Nephron (organoid): Measurements from ENCODE around the gene SHISA6.

Experiments used
- H3K27ac Mint-ChIP-seq, 3 experiments: 2 replicates each; pipeline ENCODE4 v1.8.0; 2020; ENCODE audit warnings: mixed read lengths in 3 of 3, mild to moderate bottlenecking in 2 of 3, moderate library complexity in 1 of 3
- H3K27me3 Mint-ChIP-seq: 2 replicates; pipeline ENCODE4 v1.8.0; 2021; ENCODE audit warnings: low read depth, mild to moderate bottlenecking, moderate library complexity, mixed read lengths
- H3K36me3 Mint-ChIP-seq: 2 replicates; pipeline ENCODE4 v1.8.0; 2020; ENCODE audit warnings: low read depth, mixed read lengths
- H3K4me1 Mint-ChIP-seq: 2 replicates; pipeline ENCODE4 v1.8.0; 2020; ENCODE audit warnings: mixed read lengths
- H3K4me3 Mint-ChIP-seq, 3 experiments: 2 replicates each; pipeline ENCODE4 v1.8.0; 2020; ENCODE audit warnings: mild to moderate bottlenecking in 3 of 3, mixed read lengths in 3 of 3, moderate library complexity in 2 of 3
- H3K9me3 Mint-ChIP-seq: 2 replicates; pipeline ENCODE4 v1.8.0; 2020; ENCODE audit warnings: mixed read lengths
- TF ChIP-seq, protein P1 (sequence below), 3 experiments: fragments of 200-600 bp; sonication (generic); IDR thresholded peaks; one replicate each; pipeline ENCODE4 v1.5.0; 2021; ENCODE audit warnings: antibody characterized with exemption in 3 of 3; ENCODE audit not compliant: unreplicated experiment in 3 of 3

Gene SHISA6

DNA sequence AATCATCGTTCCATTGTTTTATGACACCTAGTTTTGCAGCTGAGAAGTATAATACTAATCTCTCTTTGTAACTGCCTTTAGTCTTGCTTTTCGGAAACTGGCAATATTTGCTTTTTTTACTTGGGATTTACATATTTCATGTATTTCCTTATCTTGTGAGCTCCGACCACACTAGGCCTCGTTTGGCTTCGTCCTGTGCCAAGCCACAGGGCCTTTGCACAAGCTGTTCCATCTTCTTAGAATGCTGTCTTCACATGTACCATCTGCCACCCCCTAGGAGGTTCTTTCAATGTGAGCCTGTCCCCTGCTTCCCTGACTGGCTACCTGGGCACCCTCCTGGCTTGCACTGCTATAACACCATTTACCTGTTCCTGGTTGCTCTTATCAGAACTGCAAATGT is 77.2 kb downstream of the SHISA6 start:
- Mint-ChIP-seq H3K36me3 (peaks cover 4% of the 10 kb centered on the region), H3K27me3 (peaks cover 5% of the 10 kb centered on the region), H3K4me3 (no peak overlapping the region), H3K4me1 (no peaks in the 10 kb centered on the region), H3K9me3 (peaks cover 7% of the 10 kb centered on the region), H3K27ac (no peak overlapping the region)
- TF ChIP-seq, protein P1, sequence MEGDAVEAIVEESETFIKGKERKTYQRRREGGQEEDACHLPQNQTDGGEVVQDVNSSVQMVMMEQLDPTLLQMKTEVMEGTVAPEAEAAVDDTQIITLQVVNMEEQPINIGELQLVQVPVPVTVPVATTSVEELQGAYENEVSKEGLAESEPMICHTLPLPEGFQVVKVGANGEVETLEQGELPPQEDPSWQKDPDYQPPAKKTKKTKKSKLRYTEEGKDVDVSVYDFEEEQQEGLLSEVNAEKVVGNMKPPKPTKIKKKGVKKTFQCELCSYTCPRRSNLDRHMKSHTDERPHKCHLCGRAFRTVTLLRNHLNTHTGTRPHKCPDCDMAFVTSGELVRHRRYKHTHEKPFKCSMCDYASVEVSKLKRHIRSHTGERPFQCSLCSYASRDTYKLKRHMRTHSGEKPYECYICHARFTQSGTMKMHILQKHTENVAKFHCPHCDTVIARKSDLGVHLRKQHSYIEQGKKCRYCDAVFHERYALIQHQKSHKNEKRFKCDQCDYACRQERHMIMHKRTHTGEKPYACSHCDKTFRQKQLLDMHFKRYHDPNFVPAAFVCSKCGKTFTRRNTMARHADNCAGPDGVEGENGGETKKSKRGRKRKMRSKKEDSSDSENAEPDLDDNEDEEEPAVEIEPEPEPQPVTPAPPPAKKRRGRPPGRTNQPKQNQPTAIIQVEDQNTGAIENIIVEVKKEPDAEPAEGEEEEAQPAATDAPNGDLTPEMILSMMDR (IDR thresholded peaks at IDR 0.05; ENCODE audit: unreplicated experiment in 3 of 3), result no peak

DNA sequence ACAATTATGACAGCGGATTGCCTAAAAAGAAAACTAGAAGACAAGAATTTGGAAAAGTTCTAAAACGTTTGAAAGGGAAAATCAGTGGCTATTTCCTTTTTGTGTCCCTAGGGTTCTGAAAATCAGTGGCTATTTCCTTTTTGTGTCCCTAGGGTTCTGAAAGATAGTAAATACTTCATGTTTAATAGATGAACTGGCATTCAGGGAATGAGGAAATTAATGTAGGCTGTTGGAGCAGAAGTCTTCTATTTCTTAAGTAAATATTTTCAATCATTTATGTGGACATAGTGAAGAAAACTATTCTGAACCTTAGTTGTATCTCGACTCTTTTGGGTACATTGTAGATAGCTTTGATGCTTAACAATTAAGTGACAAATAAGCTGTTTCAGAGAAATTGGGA is 78.9 kb downstream of the SHISA6 start:
- Mint-ChIP-seq H3K27me3 (peaks cover 5% of the 10 kb centered on the region), H3K36me3 (peaks cover 4% of the 10 kb centered on the region), H3K4me1 (no peaks in the 10 kb centered on the region), H3K4me3 (no peak overlapping the region), H3K9me3 (peaks cover 7% of the 10 kb centered on the region), H3K27ac (no peak overlapping the region)
- TF ChIP-seq, protein P1 (IDR thresholded peaks at IDR 0.05; ENCODE audit: unreplicated experiment in 3 of 3), result no peak

DNA sequence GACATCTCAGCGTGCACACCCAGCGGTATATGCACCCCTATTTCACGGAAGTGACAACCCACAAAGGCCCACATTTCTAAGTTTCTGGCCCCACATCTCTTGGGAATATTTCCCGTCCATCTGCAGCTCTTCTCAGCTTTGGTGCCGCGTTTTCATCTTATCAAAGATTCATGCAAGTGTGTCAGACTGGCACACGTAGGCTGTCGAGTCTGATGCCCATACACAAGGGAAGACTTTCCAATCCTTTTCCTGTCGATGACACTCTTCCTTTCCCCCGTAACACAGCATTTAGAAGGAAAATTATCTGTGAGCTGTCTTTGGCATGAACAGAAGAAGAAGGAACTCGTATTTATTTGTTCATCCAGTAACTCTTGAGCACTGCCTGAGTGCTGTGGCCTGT is 83.0 kb downstream of the SHISA6 start:
- H3K4me1 Mint-ChIP-seq, result peaks cover 6% of the 10 kb centered on the region
- TF ChIP-seq, protein P1 (IDR thresholded peaks at IDR 0.05; ENCODE audit: unreplicated experiment in 3 of 3), result no peak
- peaks cover 4% of the 10 kb centered on the region for H3K36me3 Mint-ChIP-seq
- no peak overlapping the region for H3K27ac Mint-ChIP-seq
- peaks cover 9% of the 10 kb centered on the region for H3K27me3 Mint-ChIP-seq
- H3K4me3 Mint-ChIP-seq, result no peak overlapping the region
- peaks cover 5% of the 10 kb centered on the region for H3K9me3 Mint-ChIP-seq

DNA sequence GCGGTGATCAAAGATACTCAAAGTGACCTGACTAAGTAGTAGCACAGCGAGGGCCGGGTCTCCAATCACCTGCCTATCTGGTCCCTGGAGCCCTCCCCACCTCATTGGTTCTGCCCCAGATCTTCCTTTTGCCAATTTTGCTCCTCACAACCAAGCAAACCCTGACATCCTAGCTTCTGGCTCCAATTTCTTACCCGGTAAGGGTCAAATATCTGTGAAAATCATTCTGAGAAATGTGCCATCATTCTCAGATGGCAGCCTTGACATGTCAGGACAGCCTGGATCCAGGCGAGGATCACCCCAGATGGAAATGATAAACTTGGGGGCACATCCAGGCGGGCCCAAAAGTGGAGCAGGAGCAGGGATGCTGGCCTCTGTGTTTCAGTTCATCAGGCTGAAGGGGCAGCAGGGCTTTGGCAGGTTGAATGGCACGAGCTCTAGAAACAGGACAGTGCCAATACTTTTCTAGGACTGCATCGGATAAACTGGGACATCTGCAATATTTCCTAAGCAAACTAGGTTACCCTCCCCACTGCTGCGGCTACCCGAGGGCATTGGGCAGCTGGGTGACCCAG is 83.9 kb downstream of the SHISA6 start:
- TF ChIP-seq, protein P1 (IDR thresholded peaks at IDR 0.05; ENCODE audit: unreplicated experiment in 3 of 3), result no peak
- H3K27ac Mint-ChIP-seq, result no peak overlapping the region
- peaks cover 5% of the 10 kb centered on the region for H3K9me3 Mint-ChIP-seq
- peaks cover 6% of the 10 kb centered on the region for H3K4me1 Mint-ChIP-seq
- peaks cover 4% of the 10 kb centered on the region for H3K36me3 Mint-ChIP-seq
- peaks cover 9% of the 10 kb centered on the region for H3K27me3 Mint-ChIP-seq
- H3K4me3 Mint-ChIP-seq, result no peak overlapping the region

DNA sequence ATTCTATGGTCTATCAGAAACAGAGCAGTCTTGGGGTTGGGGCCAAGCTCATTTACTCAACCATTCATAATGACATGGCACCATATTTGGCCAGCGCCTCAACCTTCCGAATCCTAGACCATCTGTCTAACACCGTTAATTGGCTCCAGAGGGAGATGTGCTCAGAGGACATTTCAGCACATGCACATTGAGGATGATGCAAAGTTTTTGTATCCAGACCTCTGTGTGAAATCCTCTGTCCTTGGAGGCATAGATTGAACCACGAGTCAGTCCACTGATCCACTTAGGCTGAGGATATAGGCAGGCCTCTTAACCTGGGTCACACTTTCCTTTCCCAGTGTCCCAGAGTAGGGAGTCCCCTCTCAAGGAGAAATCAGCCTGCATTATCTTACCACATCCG is 85.5 kb downstream of the SHISA6 start:
- no peaks in the 10 kb centered on the region for H3K36me3 Mint-ChIP-seq
- peaks cover 20% of the 10 kb centered on the region for H3K4me1 Mint-ChIP-seq
- no peak overlapping the region for H3K4me3 Mint-ChIP-seq
- H3K9me3 Mint-ChIP-seq, result no peaks in the 10 kb centered on the region
- TF ChIP-seq, protein P1 (IDR thresholded peaks at IDR 0.05; ENCODE audit: unreplicated experiment in 3 of 3), result no peak
- H3K27ac Mint-ChIP-seq, result no peak overlapping the region
- peaks cover 10% of the 10 kb centered on the region for H3K27me3 Mint-ChIP-seq

DNA sequence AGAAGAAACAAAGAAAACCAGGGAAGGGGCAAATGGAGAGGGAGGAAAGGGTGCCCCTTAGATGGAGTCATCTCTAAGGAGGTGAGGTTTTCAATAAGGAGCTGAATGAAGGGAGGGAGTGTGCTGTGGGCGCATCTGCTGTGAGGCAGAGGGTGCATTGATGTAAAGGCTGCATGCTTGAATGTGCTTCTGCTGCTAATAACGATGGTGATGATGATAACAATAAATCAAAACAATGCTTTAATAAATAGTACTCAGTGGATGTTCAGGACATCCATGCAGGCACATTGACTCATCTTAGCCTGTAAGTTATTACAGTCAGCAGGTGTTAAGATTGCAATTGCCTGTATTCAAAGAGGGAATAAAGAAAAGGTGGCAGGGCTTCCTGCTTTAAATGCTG is 87.8 kb downstream of the SHISA6 start:
- peaks cover 10% of the 10 kb centered on the region for H3K27me3 Mint-ChIP-seq
- no peak overlapping the region for H3K27ac Mint-ChIP-seq
- no peaks in the 10 kb centered on the region for H3K9me3 Mint-ChIP-seq
- no peak overlapping the region for H3K4me3 Mint-ChIP-seq
- TF ChIP-seq, protein P1 (IDR thresholded peaks at IDR 0.05; ENCODE audit: unreplicated experiment in 3 of 3), result no peak
- H3K4me1 Mint-ChIP-seq, result peaks cover 31% of the 10 kb centered on the region
- H3K36me3 Mint-ChIP-seq, result no peaks in the 10 kb centered on the region
